ENCODE measurements around the gene RNF167.

GRCh38 chr17:4949321-4950074, 9.4 kb downstream of the RNF167 start:
- no peak for TF ChIP-seq CTCF (conservative IDR thresholded peaks at IDR 0.05)
- no peak for TF ChIP-seq EZH2 (IDR thresholded peaks at IDR 0.05; ENCODE audit: low read depth)
